HG02642 (cell line): ENCODE results near the gene ING5.
"Not testable (repeated sequence)": the region's sequence is repeated elsewhere in the genome, so short reads cannot be mapped to it uniquely, and the experiment has no call there.

Experiments
- ATAC-seq: cut with Tn5 transposase; IDR thresholded peaks from one replicate; pipeline ENCODE4 v1.9.1; 2021; ENCODE audit warnings: mild to moderate bottlenecking; ENCODE audit not compliant: unreplicated experiment, poor library complexity

ING5 gene

GRCh38 chr2:241703032-241703604 lies 1.3 kb downstream of the ING5 start:
- no peak for ATAC-seq

- no peak for ATAC-seq
Observed at GRCh38 chr2:241706537-241706936, 4.7 kb downstream of the ING5 start.

GRCh38 chr2:241708879-241709278 lies 7.0 kb downstream of the ING5 start:
- no peak for ATAC-seq

GRCh38 chr2:241719093-241719492 lies 17.3 kb downstream of the ING5 start:
- no peak for ATAC-seq

- ATAC-seq: no peak
Observed at GRCh38 chr2:241720099-241720498, 18.3 kb downstream of the ING5 start.

- ATAC-seq: no peak
Observed at GRCh38 chr2:241720560-241720959, 18.7 kb downstream of the ING5 start.

GRCh38 chr2:241721852-241722251 lies 20.0 kb downstream of the ING5 start:
- no peak for ATAC-seq

- no peak for ATAC-seq
Observed at GRCh38 chr2:241722896-241723454, 21.1 kb downstream of the ING5 start.

GRCh38 chr2:241724259-241724974 lies 22.6 kb downstream of the ING5 start:
- ATAC-seq: no peak

- ATAC-seq: no peak
Observed at GRCh38 chr2:241724975-241725870, 23.4 kb downstream of the ING5 start.

- ATAC-seq: no peak
Observed at GRCh38 chr2:241726459-241726858, 24.6 kb downstream of the ING5 start.

GRCh38 chr2:241728000-241728399 lies 26.2 kb downstream of the ING5 start:
- ATAC-seq: no peak

GRCh38 chr2:241728627-241729026 lies 26.8 kb downstream of the ING5 start:
- no peak for ATAC-seq

- ATAC-seq: no peak
Observed at GRCh38 chr2:241729868-241730267, 28.0 kb downstream of the ING5 start.

GRCh38 chr2:241730671-241731293 lies 28.9 kb downstream of the ING5 start:
- ATAC-seq: no peak

- ATAC-seq: not testable (repeated sequence)
Observed at GRCh38 chr2:241732513-241733186, 30.8 kb downstream of the ING5 start.

- ATAC-seq: no peak
Observed at GRCh38 chr2:241733391-241734207, 31.8 kb downstream of the ING5 start.

GRCh38 chr2:241734208-241734466 lies 32.3 kb downstream of the ING5 start:
- ATAC-seq: peak; percentile 29

- ATAC-seq: peak; percentile 80
Observed at GRCh38 chr2:241734467-241735208, 32.8 kb downstream of the ING5 start, which contains the start of gene D2HGDH. TSS of gene D2HGDH (plus strand) at chr2:241734630. CDS start at chr2:241735225, 595 bp downstream.
